GM21367 (cell line): Measurements from ENCODE around the gene MPP2.
"Not testable (repeated sequence)": the region's sequence is repeated elsewhere in the genome, so short reads cannot be mapped to it uniquely, and the experiment has no call there.

Experiments used
- ATAC-seq: cut with Tn5 transposase; IDR thresholded peaks from one replicate; pipeline ENCODE4 v1.9.1; 2021; ENCODE audit not compliant: unreplicated experiment

The MPP2 gene

DNA sequence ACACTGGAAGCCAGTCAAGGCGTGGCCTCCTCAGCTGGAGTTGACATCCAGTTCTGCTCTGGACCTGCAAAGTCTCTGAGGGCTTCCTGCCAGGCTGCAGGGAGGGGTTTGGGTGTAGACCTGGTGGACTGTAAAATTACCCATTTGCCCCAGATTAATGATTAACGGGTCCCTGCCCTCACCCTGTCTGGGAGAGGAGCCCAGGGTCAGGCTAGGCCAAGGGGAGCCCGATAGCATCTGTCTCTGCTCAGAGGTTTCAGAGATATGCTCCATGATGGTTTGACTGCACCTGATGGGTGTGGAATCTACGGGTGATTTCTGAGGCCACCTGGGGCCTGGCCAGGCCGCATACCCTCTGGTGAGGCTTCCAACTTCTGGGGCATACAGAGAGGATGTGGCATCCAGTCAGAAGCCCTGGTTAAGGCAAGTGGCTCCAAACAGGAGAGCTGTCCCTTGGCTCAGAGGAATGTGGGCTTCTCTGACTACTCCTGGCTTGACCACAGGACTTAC lies 23.8 kb upstream of the MPP2 start:
- no peak for ATAC-seq

GRCh38 chr17:43928609-43929008 lies 21.3 kb upstream of the MPP2 start:
- no peak for ATAC-seq

GRCh38 chr17:43927929-43928328 lies 20.6 kb upstream of the MPP2 start:
- ATAC-seq: not testable (repeated sequence)

DNA sequence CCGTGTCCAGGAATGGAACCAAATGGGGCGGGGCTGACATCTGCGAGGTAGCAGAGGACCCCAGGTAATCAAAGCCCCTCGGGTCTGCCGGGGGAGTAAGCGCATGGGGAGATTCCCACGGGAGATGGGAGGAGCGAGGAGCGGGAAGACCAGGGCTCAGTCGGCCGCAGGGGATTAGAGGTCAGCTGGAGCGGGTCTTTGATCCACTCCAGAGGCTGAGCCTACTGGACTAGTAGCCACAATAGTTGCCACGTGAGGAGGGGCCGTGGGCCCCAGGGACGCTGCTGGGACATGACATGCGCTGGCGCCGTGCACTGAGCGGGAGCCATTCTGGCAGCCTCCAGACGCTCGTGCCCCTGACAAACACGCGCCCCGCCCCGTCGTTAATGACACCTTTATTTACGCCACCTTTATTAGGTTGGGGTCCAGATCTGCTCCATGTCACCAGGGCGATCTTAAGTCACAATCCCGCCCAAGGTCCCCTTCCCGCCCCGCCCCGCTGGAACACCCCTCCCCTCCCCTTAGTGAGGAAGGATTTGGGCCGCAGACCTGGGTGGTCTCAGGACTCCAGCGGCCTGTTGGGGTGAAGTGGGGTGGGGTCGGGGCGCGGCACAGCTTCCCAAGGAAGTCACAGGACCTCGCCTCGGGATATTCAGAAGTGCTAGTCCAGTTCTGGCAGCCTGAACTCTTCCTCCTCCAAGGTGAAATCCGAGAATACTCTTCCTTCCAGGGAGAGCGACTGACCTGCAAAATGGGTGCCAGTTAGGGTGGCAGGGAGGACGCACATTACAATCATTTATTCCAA lies 19.9 kb upstream of the MPP2 start:
- ATAC-seq: no peak

GRCh38 chr17:43924558-43924957 lies 17.2 kb upstream of the MPP2 start:
- ATAC-seq: no peak

DNA sequence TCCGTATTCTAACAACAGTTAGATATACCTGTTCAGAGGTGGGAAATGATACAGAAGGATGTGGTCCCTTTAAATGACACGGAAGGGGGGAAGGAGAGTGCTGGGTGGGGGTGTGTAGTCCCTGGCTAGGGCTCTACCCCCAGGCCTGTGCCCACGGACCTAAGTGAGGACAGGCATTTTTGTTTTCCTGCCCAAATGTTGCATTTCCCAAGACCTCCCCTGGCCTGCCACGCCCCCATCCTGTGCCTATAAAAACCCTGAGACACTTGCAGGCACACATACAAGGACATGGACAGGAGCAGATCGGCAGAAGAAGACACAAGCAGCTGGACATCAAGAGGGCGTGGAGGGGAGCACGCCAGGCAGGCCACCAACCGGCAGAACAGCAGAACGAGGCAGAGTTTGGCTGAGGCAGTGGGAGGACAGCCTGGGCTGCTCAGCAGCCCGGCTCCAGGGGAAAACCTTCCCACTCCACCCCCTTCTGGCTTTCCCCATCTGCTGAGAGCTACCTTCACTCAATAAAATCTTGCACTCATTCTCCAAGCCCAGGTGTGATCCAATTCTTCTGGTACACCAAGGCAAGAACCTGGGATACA lies 13.3 kb upstream of the MPP2 start:
- ATAC-seq: no peak

- no peak for ATAC-seq
These were observed 10.7 kb upstream of the MPP2 start for GRCh38 chr17:43918026-43918389.

GRCh38 chr17:43917348-43918025 lies 10.2 kb upstream of the MPP2 start:
- ATAC-seq: no peak

DNA sequence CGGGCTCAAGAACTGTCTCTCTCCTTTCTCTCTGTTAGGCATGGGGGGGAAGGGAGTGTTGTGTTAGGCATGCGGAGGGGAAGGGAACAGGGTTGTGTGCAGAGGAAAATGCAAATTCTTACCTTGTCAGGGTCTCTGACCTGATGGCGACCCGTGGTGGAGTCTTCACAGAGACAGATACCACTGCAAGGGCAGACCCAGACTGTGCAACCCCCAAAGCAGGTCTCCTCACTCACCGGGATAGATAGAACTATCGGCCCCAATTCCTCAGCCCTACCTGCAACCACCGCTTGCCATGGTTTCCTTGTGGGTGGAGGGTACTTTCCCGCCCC lies 9.6 kb upstream of the MPP2 start:
- no peak for ATAC-seq

DNA sequence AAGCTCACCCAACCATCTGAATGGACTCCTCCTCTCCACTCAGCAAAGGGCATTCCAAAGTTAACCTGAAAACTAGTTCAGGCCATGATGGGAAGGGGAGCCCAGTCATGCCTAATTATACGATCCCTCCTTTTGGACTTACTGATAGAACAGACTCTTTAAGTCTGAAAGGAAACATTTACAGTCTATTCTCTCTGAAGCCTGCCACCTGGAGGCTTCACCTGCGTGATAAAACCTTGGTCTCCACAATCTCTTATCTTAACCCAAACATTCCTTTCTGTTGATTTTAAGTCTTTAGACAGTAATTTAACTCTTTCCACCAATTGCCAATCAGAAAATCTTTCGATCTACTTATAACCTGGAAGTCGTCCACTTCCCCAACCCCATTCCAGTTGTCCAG lies 9.0 kb upstream of the MPP2 start:
- ATAC-seq: no peak

DNA sequence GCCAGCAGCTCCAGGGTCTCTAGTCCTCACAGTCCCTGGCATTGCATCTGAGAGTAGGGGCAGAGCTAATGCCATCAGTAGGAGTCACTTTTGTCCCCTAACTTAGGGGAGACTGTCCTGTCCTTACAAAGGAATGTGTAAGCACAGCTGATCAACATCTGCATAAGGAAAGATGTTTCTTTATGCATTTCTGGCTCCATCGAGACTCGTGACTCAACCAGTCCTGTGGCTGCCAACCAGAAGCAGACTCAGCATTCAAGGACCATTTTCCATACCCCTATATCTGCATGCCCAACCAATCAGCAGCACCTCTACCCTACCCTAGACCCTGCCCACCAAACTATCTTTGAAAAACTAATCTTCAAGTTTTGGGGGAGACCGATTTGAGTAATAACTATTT lies 8.2 kb upstream of the MPP2 start:
- no peak for ATAC-seq

DNA sequence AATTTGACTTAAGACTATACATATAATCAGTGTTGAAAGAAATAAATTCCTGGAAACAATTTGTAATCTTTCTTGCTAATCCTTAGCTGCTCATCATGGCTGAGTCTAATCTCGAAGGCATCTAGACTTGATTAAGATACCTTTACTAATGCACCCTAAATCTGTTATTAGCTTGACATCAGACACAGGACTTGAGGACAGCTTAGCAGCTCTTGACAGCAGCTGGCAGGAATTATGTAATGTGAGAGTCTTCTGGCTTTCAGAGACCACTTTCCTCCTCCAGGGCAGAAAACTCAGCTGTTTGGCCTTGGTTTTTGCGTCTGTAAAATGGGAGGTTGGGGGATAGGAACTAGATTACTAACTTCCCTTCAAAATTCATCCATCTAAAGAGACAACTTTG lies 7.1 kb upstream of the MPP2 start:
- ATAC-seq: no peak

DNA sequence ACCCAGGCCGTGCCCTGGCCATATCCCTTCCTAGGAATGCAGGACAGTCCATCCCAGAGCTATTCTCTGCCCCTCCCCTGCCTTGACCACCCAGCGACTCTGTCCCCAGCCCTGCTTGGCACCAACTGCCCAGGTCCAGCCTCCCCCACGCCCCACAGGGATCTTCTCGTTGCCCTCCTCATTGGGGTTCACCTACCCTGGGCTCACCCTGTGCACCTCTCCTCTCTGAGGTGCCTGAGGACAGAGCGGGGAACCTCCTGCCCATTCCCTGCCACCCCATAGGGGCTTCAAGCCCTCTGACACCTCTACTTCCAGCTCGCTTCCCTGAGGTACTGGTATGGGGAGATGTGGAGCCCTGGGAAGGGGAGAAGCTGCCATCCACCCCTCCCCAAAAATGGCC lies 6.2 kb upstream of the MPP2 start:
- ATAC-seq: no peak

- ATAC-seq: no peak
These were observed 5.4 kb upstream of the MPP2 start for GRCh38 chr17:43912635-43913304.

DNA sequence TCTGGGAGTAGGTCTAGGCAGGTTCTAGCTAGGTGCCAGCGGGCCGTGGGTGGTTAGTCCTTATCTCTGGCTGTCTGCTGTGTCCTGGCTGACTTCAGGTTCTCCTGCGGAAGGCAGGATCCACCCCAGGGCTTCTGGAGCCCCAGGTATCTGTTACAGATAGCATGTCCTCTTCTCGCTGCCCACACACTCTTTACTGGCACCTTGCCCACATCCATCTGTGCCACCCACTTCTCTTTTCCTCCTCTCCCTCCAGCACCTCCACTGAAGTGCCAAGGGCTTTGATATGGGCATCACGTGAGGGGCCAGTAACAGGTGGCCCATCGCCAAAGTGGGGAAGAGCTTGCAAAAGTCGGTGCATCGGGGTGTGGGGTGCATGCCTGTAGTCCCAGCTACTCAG lies 4.6 kb upstream of the MPP2 start:
- no peak for ATAC-seq

GRCh38 chr17:43909537-43910231 lies 2.3 kb upstream of the MPP2 start:
- no peak for ATAC-seq

GRCh38 chr17:43907998-43908721 lies 824 bp upstream of the MPP2 start:
- ATAC-seq: no peak

DNA sequence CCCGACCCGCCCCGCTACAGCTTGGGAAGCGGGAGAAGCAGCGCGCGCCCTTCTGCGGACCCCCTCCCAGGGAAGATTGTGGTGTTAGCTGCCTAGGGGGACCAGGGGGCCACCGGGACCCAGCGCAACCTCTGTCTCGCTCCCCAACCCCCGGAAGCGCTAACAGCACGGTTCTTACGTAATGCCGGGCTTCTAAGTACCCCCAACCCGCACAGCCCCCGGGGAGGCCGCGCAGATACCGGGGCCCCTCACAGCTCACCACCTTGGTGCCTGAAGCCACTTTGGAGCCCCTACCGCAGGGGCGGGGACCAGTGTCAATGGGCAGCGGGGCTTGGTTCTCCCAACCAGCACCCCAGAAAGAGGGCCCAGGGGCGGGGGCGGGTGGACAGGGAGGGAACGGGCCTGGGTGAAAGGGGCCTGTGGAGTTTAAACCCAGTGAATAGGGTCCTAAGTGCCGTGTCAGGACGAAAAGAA lies 348 bp downstream of the MPP2 start:
- no peak for ATAC-seq

DNA sequence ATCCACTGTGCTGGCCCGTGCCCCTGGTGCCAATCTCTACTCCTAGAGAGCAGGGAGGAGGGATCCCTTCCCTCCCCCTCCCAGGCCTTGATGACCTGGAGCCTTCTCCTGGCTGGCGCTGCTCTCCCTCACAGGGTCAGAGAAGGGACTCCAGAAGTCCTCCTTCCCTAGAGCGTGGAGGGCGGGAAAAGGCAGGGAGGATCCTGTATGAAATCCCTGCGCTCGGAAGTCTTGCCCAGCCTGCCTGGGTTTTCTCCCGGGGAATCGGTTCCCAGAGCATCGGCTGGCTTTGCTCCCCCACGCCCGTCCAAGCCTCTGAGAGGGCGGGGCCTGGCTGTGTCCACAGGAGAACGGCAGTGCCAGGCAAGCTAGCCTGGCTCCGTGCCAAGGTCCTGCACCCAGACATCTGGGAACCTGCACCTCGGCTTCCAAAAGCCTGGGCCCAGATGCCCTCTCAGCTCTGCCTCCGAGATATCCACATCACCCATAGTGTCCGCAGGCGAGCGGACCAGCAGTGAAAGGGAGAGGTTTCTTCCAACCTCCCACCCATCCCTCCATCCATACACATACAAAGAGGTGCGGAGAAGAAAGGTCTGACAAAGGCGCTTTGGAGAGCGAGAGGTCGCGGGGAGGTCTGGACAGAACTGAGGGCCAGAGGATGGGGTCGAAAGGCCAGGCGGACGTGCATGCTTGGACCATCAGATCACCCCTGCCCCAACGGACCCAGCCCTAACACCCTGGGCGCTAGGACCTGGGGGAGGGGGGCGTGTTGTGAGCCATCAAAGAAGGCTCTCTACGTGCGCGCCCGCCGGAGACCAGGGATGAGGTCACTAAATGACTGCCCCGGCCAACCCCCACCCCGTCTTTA lies 1.1 kb downstream of the MPP2 start:
- ATAC-seq: no peak
